Measurements from ENCODE around the gene ARHGEF4. TPM values are rescaled to one million over a fixed set of nuclear protein-coding genes. Genes with fewer than 3 reads are reported as not detected.

The ARHGEF4 gene
- total RNA-seq, 1 experiment from 2014 or later: 21.8 TPM

GRCh38 chr2:131093696-131094462 is 257.2 kb downstream of the ARHGEF4 start (continued):
- TF ChIP-seq STAT6 (CRISPR knock-in tag; conservative IDR thresholded peaks at IDR 0.05; ENCODE audit: low read depth): no peak
- no peak for TF ChIP-seq CREM (CRISPR knock-in tag; IDR thresholded peaks at IDR 0.05)
- no peak for TF ChIP-seq CTCF (IDR thresholded peaks at IDR 0.05)
- no peak for TF ChIP-seq FOXP1 (CRISPR knock-in tag; IDR thresholded peaks at IDR 0.05; ENCODE audit: borderline replicate concordance)
- TF ChIP-seq ZNF423 (CRISPR knock-in tag; IDR thresholded peaks at IDR 0.05): peak; percentile 7; the same call in 1 of the 2 replicates

- Mint-ChIP-seq H3K36me3 (peaks cover 11% of the 10 kb centered on the region; the same call in 1 of the 2 replicates), H3K27me3 (ENCODE audit: low read depth) (no peaks in the 10 kb centered on the region), H3K27ac (no peak overlapping the region; the same call in 1 of the 2 replicates), H3K9me3 (no peaks in the 10 kb centered on the region), H3K4me3 (peak overlapping the region; percentile 91), H3K4me1 (peaks cover 7% of the 10 kb centered on the region)
- TF ChIP-seq PRDM15 (CRISPR knock-in tag; IDR thresholded peaks at IDR 0.05): no peak
- no peak for TF ChIP-seq JAZF1 (CRISPR knock-in tag; IDR thresholded peaks at IDR 0.05)
- TF ChIP-seq FOXP1 (CRISPR knock-in tag; IDR thresholded peaks at IDR 0.05; ENCODE audit: borderline replicate concordance): no peak
- TF ChIP-seq TEAD1 (CRISPR knock-in tag; IDR thresholded peaks at IDR 0.05): no peak
- no peak for TF ChIP-seq HMGA2 (CRISPR knock-in tag; IDR thresholded peaks at IDR 0.05)
- POLR2A ChIA-PET: no interaction called here
- DNase-seq (ENCODE audit: low spot score) (no peak), ATAC-seq (no peak)
- CTCF ChIA-PET: interaction anchor here (0.7 kb wide), 1 partner anchor 10 kb away, joined by 3 read pairs; no protein-coding TSS in a partner anchor
These were observed 258.0 kb downstream of the ARHGEF4 start for GRCh38 chr2:131094463-131095281.

Other genes with a start within 250 kb of the ARHGEF4 start
- not detected in 3 replicates for gene CFC1, start 237.3 kb upstream of the ARHGEF4 start, total RNA-seq (2021)
- gene POTEJ, start 225.5 kb upstream of the ARHGEF4 start, total RNA-seq (2021): 0.14 TPM in 1 of 3 replicates, not detected in the others
- 0.16 to 0.23 TPM in 2 of 3 replicates, not detected in the other for gene GPR148, start 107.8 kb upstream of the ARHGEF4 start, total RNA-seq (2021)
- 0.05 to 0.13 TPM (median 0.09 TPM) in 3 replicates for gene AMER3, start 81.4 kb upstream of the ARHGEF4 start, total RNA-seq (2021)